ENCODE data around the gene TRAPPC3.

TRAPPC3 gene

DNA sequence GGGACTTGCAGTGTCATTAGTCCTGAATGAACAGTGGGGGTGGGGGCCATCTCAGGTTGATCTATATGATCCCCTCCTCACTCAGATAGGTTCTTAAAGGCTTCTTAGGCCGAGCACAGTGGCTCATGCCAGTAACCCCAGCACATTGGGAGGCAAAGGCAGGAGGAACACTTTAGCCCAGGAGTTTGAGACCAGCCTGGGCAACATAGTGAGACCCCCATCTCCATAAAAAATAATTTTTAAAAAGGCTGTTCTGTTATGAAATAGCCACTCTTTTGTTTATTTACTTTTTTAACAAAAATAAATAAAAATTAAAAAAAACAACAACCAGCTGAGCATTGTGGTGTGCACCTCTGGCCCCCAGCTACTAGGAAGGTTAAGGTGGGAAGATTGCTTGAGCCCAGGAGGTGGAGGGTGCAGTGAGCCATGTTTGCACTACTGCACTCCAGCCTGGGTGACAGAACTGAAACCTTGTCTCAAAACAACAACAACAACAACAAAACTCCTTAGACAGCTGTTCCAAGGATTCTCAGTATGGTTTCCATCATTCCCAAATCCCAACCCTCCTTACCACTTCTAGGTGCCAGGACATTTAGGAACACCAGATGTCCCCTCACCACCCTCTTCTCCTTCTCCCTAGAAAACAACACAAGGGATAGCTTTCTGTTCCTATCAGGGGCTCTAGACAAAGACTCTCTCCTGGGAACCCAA is 2.0 kb upstream of the TRAPPC3 start:
- no peak for DNase-seq

- peak; percentile 55 for DNase-seq
These were observed 1.2 kb upstream of the TRAPPC3 start for GRCh38 chr1:36150296-36151133.

GRCh38 chr1:36149973-36150295 is 648 bp upstream of the TRAPPC3 start:
- no peak for DNase-seq

- DNase-seq, result no peak
These were observed 457 bp downstream of the TRAPPC3 start for GRCh38 chr1:36148821-36149236.

DNA sequence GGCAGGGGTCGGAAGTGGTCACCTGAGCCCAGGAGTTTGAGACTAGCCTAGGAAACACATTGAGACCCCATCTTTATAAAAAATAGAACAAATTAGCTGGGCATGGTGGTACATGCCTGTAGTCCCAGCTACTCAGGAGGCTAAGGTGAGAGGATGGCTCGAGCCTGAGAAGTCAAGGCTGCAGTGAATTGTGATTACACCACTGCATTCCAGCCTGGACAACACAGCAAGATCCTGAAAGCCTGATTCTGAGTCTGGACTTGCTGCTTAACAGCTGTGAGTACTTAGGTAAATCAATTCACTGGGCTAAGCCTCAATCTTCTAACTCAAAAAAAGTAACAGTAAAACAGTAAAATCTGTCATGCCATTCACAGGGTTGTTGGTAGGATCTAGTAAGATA is 4.9 kb downstream of the TRAPPC3 start:
- no peak for DNase-seq

GRCh38 chr1:36143424-36143823 is 5.9 kb downstream of the TRAPPC3 start:
- no peak for DNase-seq

- no peak for DNase-seq
These were observed 7.2 kb downstream of the TRAPPC3 start for GRCh38 chr1:36142121-36142520.

DNA sequence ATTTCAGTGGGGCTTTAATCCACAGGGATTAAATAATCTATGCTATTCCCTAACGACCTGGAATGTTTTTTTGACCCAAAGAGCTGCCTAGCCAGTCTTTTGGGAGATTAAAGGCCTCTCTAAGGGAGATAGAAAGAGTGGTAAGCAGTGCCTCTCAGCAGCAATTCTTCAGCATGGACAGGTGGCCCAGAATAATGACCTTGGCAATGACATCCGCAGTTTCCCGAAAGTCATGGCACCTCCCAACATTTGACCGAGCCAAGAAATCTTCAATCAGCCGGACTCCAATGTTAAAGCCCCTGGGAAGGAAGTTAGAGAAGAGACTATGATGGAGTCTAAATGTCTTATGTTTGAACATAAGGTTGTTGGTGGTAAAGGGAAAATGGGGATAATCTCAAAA is 9.8 kb downstream of the TRAPPC3 start:
- no peak for DNase-seq

DNA sequence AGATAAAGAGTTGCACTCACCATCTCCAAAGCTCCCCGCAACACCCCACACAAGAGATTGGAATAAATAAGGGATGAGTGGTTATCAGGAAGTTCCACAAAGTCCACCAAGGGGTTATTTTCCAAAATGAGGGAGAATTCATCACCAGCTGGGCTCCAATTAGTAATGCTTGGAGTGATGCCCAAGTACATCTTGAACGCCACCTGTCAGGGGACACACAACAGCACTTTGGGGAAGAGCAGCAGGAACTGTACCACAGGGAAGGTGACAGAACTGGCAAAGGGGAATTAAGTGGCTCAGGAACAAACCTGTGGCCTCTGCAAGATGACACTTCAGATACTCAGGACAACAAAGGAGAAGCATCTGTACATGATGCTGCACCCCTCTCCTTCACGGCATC is 11.5 kb downstream of the TRAPPC3 start:
- DNase-seq, result peak; percentile 71

DNA sequence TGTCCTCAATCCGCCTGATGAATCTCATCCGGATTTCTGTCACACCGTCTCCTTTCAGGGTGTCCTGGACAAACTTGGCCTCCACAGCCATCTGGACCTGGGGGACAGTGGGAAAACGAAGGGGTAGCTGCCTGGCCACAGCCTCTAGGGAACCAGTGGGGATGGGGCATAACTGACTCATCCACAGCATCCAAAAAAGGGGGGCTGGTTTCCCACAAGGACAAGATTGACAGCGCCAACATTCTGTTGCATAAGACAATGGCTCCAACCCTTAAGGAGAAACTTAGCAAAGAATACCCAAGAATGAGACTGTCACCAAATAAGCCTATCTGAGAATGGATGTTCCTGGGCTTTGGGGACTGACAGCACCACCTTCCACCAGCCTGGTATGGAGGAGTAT is 12.1 kb downstream of the TRAPPC3 start:
- no peak for DNase-seq

DNA sequence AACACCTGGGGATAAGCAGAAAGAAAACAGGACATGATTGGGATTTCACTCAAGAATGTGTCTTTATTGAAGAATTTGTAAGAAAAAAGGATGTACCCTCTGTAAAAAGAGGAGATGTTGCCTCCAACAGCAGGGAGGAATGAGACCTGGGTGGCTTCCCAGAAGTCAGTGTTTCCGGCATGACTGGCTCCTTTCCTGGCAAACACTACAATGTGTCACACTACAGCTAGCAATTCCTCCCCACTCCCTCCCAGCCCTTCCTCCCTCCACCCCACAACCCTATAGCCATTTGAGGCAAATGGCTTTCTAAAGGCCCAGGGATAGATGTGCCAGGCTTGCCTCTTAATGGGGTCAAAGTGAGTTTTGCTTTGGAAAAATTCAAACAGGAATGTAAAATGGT is 12.8 kb downstream of the TRAPPC3 start:
- no peak for DNase-seq

- DNase-seq, result no peak
These were observed 13.5 kb downstream of the TRAPPC3 start for GRCh38 chr1:36135796-36136195.

DNA sequence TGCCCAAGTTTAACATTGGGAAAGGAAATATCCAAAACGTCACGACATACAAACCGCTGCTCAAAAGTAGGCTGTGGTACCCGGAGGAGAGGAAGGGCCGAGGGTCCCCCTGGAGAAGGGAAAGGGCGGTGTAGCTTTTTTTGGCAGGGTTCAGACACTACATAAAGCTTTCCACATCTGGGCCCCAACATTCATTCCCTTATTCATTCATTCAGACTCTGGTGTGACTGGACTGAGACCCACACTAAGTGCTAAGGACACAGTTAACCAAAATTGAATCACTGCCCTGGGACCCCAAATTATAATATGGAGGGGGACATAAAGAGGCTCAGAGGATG is 14.0 kb downstream of the TRAPPC3 start:
- no peak for DNase-seq

DNA sequence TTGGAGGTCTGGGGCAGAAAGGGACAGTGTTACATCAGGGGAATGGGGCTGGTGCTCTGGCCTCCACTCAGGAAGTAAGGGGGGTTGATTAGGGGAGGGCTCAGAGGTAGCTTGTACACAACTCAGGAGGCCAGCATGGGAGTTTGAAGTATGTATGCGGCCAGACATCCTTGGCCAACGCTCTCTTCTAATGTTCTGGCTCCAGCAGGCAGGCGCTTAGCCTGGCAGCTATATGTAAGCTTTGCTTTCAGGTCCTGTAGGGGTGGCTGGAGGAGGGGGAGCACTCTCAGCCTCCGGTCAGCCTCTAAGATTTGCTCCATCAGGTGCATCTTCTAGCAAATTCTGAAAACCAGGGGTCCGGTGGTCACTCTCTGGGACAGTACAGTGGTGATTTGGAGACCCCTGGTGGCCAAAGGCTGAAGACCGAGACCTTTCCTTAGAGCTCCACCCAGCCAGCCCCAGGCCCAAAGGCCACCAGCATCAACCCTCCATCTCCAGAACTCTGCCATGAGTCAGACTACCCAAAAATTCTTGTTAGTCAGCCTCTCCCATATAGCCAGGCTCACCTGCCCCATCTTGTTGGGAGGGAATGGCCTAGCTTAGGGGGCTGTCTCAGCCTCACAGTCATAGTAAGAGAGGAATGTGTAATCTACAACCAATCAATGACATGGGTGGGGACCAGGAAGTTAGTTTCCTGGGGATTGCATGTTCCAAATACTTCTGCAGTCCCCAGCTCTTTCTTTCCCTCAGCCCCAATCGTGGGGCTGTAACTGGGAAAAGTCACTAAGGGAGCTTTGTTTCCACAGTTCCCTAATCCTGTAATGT is 14.6 kb downstream of the TRAPPC3 start:
- no peak for DNase-seq

- no peak for DNase-seq
These were observed 15.3 kb downstream of the TRAPPC3 start for GRCh38 chr1:36134031-36134430.

DNA sequence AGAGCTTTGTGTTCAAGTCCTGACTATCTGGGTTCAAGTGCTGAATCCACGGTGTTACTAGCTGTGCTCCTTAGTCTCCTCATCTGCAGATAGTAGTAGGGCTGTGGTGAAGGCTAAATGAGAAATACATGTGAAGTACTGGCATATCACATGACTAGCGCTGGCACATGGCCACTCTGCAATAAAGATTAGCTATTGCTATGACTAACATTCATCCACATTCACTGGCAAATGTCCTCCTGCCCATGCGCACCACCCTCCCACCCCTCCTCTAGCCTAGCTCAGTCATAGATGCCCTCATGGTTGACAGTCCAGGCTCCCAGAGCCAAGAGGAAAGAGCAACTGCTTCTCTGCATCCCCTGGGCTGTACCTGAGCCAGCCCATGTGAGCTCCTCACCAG is 15.8 kb downstream of the TRAPPC3 start:
- no peak for DNase-seq

- no peak for DNase-seq
These were observed 17.3 kb downstream of the TRAPPC3 start for GRCh38 chr1:36132029-36132428.

DNA sequence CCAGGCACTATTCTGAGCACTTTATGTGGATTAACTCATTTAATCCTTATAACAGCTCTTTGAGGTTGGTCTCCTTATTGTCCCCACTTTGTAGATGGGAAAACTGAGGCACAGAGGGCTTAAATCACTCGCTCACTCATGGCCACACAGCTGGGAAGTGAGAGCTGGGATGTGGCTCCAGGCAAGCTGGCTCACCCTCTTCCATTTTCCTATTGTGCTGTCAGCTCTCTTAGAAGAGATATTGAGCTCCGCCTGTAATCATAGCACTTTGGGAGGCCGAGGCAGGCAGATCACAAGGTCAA is 20.4 kb downstream of the TRAPPC3 start:
- no peak for DNase-seq

DNA sequence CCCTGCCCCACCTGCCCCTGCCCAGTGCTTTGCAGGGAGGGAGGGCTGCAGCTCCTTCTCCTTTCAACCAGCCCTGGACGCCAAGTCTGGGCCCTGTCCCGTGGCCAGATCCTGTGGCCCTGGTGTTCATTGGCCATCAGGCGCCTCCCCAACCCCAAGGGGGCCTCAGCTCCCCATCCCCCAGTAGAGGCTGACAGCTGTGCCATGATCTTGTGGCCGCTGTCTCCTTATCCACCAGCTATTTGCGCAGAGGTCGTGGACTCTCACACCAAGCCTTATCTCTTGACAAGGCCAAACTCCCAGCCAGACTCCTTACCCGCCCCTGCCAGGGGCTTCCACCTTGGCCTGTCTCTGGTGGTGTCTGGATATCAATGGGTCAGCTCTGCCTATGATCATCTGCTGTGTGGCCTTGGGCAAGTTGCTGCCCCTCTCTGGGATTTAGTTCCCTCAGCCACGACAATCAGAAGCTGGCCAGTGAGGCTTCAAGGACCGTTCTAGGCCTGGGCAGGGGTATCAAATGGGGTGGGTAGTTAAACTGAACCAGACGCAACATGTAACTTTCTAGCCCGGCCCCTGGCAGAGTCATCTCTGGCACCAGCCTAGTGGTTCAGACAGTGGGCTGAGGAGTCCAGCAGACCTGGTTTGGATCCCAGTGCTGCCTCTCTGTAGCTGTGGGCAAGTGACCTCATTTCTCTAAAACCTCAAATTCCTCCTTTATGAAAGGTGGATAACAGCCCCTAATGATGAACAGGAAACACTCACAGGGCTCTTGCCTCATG is 21.0 kb downstream of the TRAPPC3 start:
- DNase-seq, result no peak

- DNase-seq, result no peak
These were observed 22.3 kb downstream of the TRAPPC3 start for GRCh38 chr1:36126797-36127500.

- DNase-seq, result no peak
These were observed 23.1 kb downstream of the TRAPPC3 start for GRCh38 chr1:36126005-36126716.

All from NCI-H187 treated with DMSO at 0.1 percent for 48 hours (cell line).